Right atrium auricular region (tissue), 2 donors: ENCODE data around the gene NEU4. TPM values are rescaled to one million over a fixed set of nuclear protein-coding genes. Genes with fewer than 3 reads are reported as not detected.
A peak's percentile ranks its signal among the peaks of the same experiment; 100 is the strongest.

Experiments used
- DNase-seq: peaks from one replicate; pipeline ENCODE4 v3.0.0-alpha.2; 2019; ENCODE audit warnings: low spot score
- H3K27ac ChIP-seq, 2 donors: fragments of 200-600 bp; sonication (generic); 1 replicate in 1 of 2; 2 replicates in 1 of 2; pipeline ENCODE4 v1.5.1; 2016 to 2019
- H3K27me3 ChIP-seq, 2 donors: fragments of 200-600 bp; sonication (generic); one replicate each; pipeline versions ENCODE4 v1.5.1 to v1.6.0; 2017 to 2019
- H3K36me3 ChIP-seq: fragments of 200-600 bp; sonication (generic); one replicate; pipeline ENCODE4 v1.5.1; 2016
- H3K4me1 ChIP-seq, 2 donors: fragments of 200-600 bp; sonication (generic); one replicate each; pipeline versions ENCODE4 v1.5.1 to v1.6.0; 2017 to 2019
- H3K4me3 ChIP-seq, 2 donors: fragments of 200-600 bp; sonication (generic); 1 replicate in 1 of 2; 2 replicates in 1 of 2; pipeline ENCODE4 v1.5.1; 2017 to 2019; ENCODE audit warnings: mild to moderate bottlenecking in 1 of 2, moderate library complexity in 1 of 2
- H3K9me3 ChIP-seq, 2 donors: fragments of 200-600 bp; sonication (generic); one replicate each; pipeline ENCODE4 v1.5.1; 2019
- total RNA-seq, 2 donors: library from RNA; depleted of rRNA; stranded (reverse); fragments of >200 nt; gene quantifications; one replicate each; pipeline ENCODE4 v1.1.0, GENCODE V29; 2016
- TF ChIP-seq, protein P1 (sequence below), 2 donors: fragments of 200-600 bp; sonication (generic); IDR thresholded peaks; one replicate each; pipeline ENCODE4 v1.5.1; 2019; ENCODE audit warnings: antibody characterized with exemption in 2 of 2

The NEU4 gene
- total RNA-seq, 2 donors from 2014 or later, result 0.31 TPM; not detected in 1

DNA sequence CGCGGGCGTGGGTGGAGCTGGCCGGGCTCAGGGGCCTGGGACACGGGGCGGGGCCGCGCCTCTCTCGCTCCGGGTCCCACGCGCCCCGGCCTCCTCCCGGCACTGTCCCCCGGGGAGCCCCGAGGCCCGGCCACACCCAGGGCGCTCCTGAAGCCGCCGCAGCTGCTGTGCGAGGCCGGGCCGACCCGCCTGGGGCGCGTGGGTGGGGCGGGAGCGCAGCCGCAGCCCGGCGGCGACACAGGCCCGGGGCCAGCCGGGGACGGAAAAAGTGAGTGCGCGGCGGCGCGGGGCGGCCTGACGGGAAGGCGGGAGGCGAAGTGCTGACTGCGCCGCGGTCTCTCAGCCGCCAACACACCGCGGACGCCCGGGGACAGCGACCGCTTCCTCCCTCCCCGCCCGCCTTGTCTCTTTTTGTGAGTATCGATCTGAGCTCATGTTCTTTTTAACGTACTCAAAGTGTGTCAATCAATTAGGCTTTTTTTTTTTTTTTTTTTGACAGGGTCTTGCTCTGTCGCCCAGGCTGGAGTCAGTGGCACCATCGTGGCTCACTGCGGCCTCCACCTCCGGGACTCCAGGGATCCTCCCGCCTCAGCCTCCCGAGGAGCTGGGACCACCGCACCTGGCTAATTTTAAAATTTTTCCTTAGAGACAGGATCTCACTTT lies 35.2 kb downstream of the NEU4 start:
- no peak for DNase-seq
- Histone ChIP-seq H3K27ac (peak overlapping the region; percentile 32 to 72), H3K4me3 (peak overlapping the region; percentile 16 to 40)

DNA sequence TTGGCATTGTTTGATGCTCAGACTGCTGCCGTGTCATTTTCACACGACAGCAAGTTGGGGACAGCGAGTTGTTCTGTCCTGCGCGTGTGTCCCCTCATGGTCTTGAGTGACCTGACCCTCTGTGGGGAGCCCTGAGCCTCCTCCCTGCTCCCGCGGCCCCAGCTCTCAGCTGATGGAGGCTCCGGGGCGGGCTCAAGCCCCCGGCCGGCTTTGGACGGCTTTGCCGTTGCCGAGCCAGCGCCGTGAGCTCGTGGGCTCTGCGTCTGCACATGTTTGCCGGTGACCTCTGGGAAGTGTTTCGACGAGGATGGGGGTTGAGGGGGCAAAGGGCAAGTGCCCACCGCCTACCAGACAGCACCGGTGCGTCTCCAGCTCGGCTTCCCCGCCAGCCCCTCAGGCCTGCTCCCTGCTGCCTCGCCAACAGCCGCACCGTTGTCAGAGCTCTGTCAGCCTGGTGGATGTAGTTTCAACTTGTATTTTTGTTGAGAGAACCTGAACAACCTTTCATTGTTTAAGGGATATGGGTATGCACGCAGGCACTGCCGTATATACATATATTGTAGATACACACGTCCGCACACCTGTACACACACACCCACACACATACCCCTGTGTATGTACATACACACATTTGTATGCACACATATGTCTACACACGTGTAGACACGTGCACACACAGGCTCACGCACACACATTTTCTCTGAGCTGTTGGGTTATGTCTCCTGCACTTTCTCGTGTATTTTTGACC lies 36.0 kb downstream of the NEU4 start:
- H3K27me3 ChIP-seq, result no peaks in the 10 kb centered on the region
- TF ChIP-seq, protein P1, sequence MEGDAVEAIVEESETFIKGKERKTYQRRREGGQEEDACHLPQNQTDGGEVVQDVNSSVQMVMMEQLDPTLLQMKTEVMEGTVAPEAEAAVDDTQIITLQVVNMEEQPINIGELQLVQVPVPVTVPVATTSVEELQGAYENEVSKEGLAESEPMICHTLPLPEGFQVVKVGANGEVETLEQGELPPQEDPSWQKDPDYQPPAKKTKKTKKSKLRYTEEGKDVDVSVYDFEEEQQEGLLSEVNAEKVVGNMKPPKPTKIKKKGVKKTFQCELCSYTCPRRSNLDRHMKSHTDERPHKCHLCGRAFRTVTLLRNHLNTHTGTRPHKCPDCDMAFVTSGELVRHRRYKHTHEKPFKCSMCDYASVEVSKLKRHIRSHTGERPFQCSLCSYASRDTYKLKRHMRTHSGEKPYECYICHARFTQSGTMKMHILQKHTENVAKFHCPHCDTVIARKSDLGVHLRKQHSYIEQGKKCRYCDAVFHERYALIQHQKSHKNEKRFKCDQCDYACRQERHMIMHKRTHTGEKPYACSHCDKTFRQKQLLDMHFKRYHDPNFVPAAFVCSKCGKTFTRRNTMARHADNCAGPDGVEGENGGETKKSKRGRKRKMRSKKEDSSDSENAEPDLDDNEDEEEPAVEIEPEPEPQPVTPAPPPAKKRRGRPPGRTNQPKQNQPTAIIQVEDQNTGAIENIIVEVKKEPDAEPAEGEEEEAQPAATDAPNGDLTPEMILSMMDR (IDR thresholded peaks at IDR 0.05), result no peak
- H3K36me3 ChIP-seq, result no peaks in the 10 kb centered on the region
- peaks cover 0 to 18% of the 10 kb centered on the region in 2 donors for H3K4me1 ChIP-seq
- no peaks in the 10 kb centered on the region for H3K9me3 ChIP-seq
- peak overlapping the region in 1 of 2 donors; percentile 40 for H3K4me3 ChIP-seq
- no peak for DNase-seq
- H3K27ac ChIP-seq, result peak overlapping the region in 1 of 2 donors; percentile 32

More for the DNA sequence above, 35.2 kb downstream of the NEU4 start:
- Histone ChIP-seq H3K27me3 (no peaks in the 10 kb centered on the region), H3K4me1 (peaks cover 0 to 18% of the 10 kb centered on the region in 2 donors), H3K9me3 (no peaks in the 10 kb centered on the region), H3K36me3 (no peaks in the 10 kb centered on the region)
- TF ChIP-seq, protein P1 (IDR thresholded peaks at IDR 0.05), result peak in 1 of 2 donors; percentile 45

DNA sequence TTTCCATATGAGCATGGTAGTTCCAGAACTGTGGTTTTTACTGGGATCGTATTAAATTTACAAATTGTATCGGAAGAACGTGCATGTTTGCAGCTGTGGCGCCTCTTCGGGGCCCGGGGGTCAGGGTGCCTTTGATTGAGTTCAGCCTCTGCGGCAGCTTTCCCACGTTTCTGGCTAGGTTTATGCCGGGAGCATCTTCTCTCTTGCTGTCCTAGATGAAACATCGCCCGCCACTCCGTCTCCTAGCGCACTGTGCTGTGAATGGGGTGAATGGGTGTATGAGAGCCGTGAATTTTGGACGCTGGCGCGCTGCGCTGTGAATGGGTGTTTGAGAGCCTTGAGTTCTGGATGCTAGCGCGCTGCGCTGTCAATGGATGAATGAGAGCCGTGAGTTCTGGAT lies 37.4 kb downstream of the NEU4 start:
- Histone ChIP-seq H3K4me1 (peaks cover 0 to 18% of the 10 kb centered on the region in 2 donors), H3K27ac (no peak overlapping the region), H3K36me3 (no peaks in the 10 kb centered on the region), H3K27me3 (no peaks in the 10 kb centered on the region), H3K9me3 (no peaks in the 10 kb centered on the region), H3K4me3 (no peak overlapping the region)
- TF ChIP-seq, protein P1 (IDR thresholded peaks at IDR 0.05), result no peak
- DNase-seq, result no peak

DNA sequence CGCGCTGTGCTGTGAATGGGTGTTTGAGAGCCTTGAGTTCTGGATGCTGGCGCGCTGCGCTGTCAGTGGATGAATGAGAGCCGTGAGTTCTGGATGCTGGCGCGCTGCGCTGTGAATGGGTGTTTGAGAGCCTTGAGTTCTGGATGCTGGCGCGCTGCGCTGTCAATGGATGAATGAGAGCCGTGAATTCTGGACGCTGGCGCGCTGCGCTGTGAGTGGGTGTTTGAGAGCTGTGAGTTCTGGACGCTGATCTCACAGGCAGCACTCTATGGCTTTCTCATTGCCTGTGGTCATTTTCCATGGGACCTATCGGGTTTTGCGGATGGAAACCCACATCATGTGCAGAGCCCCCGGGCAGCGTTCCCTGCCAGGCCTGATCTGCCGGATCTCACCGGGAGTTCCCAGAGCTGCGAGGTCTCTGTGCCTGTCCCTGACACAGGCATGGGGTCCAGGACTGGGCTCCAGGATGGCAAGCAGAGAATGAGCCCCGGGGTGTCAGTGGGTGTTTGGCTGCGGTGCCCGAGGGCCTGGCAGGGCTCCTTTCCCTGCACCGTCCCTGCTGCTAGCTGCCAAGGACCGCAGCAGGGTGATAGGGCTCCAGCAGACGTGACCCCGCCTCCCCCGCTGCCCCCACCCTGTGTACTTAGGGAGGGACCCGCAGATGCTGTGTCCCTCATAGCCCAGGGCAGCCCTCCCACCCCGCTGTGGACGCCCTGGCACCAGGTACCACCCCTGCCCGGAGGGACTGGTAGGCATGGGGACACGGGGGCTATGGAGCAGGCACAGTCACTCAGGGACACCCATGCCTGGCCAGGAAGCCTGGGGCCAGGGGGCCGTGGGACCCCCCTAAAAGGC lies 40.0 kb downstream of the NEU4 start:
- TF ChIP-seq, protein P1 (IDR thresholded peaks at IDR 0.05), result no peak
- no peak overlapping the region for H3K27ac ChIP-seq
- DNase-seq, result no peak

DNA sequence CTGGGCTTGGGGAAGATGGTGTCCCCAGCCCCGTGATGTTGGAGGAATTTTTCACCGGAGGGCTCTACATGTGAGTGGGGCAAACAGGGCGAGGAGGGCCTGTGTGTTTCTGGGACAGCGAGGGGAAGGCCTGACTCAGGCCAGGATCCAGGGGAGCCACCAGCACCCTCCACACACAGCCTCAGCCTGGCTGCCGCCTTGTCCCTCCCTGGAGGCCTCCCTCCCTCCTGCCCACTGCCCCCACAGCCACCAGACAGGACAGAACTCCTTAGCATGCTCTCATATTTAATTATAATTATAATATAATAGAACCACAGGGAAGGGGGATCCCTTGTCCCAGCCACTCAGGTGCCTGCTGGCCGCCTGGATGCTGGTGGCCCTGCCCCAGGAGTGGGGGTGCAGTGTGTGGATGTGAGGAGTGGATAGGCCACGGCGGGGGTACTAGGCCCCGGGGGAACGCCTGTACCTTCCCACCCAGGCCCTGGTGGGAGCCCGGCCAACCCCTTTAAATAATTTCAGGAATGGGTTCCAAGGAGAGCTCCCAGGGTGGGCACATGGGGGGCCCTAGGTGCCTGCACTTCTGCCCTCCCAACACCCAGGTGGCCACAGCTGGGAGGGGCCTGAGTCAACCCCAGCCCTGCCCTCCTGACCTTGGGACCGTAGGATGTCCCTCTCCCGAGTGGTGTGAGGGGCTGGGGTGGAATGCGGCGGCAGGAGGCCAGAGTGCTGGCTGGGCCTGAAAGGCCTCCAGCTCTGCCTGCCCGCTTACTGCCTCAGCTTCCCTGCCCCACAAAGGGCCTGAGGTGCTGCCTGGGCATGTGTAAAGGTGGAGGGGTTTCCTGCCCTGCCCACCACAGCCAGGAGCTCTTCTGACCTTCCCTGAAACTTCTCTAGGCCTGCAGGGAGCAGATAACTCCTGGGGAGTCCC lies 40.9 kb downstream of the NEU4 start:
- no peaks in the 10 kb centered on the region for H3K27me3 ChIP-seq
- no peaks in the 10 kb centered on the region for H3K36me3 ChIP-seq
- H3K9me3 ChIP-seq, result no peaks in the 10 kb centered on the region
- H3K4me1 ChIP-seq, result peaks cover 0 to 21% of the 10 kb centered on the region in 2 donors
- no peak overlapping the region for H3K4me3 ChIP-seq
- no peak for DNase-seq
- H3K27ac ChIP-seq, result no peak overlapping the region
- TF ChIP-seq, protein P1 (IDR thresholded peaks at IDR 0.05), result no peak

More for the DNA sequence above, 40.0 kb downstream of the NEU4 start:
- Histone ChIP-seq H3K9me3 (no peaks in the 10 kb centered on the region), H3K4me1 (peaks cover 0 to 18% of the 10 kb centered on the region in 2 donors), H3K4me3 (no peak overlapping the region), H3K36me3 (no peaks in the 10 kb centered on the region), H3K27me3 (no peaks in the 10 kb centered on the region)
